ENCODE measurements around the gene PDE4B. TPM values are rescaled to one million over a fixed set of nuclear protein-coding genes. Genes with fewer than 3 reads are reported as not detected.

The PDE4B gene
- total and polyA plus RNA-seq, 2 donors from 2014 or later: 2.0 to 8.7 TPM

- no peak for TF ChIP-seq CTCF (IDR thresholded peaks at IDR 0.05; ENCODE audit: borderline replicate concordance, extremely low read depth, insufficient read depth)
- DNase-seq (peak in 4 of 5 donors; percentile 14 to 57 (median 34)), FAIRE-seq (no peak)
- intact Hi-C loops (cut with DNase I): no loop called here
- no peak overlapping the region for H3K9ac ChIP-seq (ENCODE audit: low read length in 3 of 3)
- H3K4me3 ChIP-seq (ENCODE audit: low read length in 3 of 3): peak overlapping the region in 1 of 3 donors; percentile 33
- peaks cover 5% of the 10 kb centered on the region for H3K27me3 ChIP-seq (ENCODE audit: control insufficient read depth, insufficient read depth, low read length)
- H3K36me3 ChIP-seq (ENCODE audit: control insufficient read depth in 2 of 3, insufficient read depth in 3 of 3, low read length in 3 of 3): no peaks in the 10 kb centered on the region
- H3K27ac ChIP-seq (ENCODE audit: low read depth in 2 of 2, low read length in 2 of 2): no peak overlapping the region
- H3K4me1 ChIP-seq (ENCODE audit: control insufficient read depth in 2 of 3, insufficient read depth in 2 of 3, low read depth in 1 of 3, low read length in 3 of 3): no peaks in the 10 kb centered on the region
- peaks cover 0 to 5% (median 3%) of the 10 kb centered on the region in 3 donors for H3K9me3 ChIP-seq (ENCODE audit: control insufficient read depth in 2 of 3, insufficient read depth in 1 of 3, low read length in 3 of 3)
These were observed 651 bp downstream of the PDE4B start for GRCh38 chr1:65793359-65793732.

GRCh38 chr1:65795311-65795710, 2.6 kb downstream of the PDE4B start:
- intact Hi-C loops (cut with DNase I): no loop called here
- H3K27me3 ChIP-seq (ENCODE audit: control insufficient read depth, insufficient read depth, low read length): peaks cover 5% of the 10 kb centered on the region
- no peak overlapping the region for H3K4me3 ChIP-seq (ENCODE audit: low read length in 3 of 3)

GRCh38 chr1:65799601-65800000, 6.9 kb downstream of the PDE4B start:
- no peaks in the 10 kb centered on the region for H3K36me3 ChIP-seq (ENCODE audit: control insufficient read depth in 2 of 3, insufficient read depth in 3 of 3, low read length in 3 of 3)
- H3K9ac ChIP-seq (ENCODE audit: low read length in 3 of 3): no peak overlapping the region
- intact Hi-C loops (cut with DNase I): no loop called here
- no peaks in the 10 kb centered on the region for H3K27me3 ChIP-seq (ENCODE audit: control insufficient read depth, insufficient read depth, low read length)
- H3K4me3 ChIP-seq (ENCODE audit: low read length in 3 of 3): no peak overlapping the region
- no peaks in the 10 kb centered on the region for H3K4me1 ChIP-seq (ENCODE audit: control insufficient read depth in 2 of 3, insufficient read depth in 2 of 3, low read depth in 1 of 3, low read length in 3 of 3)
- FAIRE-seq (no peak), DNase-seq (no peak)
- H3K27ac ChIP-seq (ENCODE audit: low read depth in 2 of 2, low read length in 2 of 2): no peak overlapping the region
- TF ChIP-seq CTCF (IDR thresholded peaks at IDR 0.05; ENCODE audit: borderline replicate concordance, extremely low read depth, insufficient read depth): no peak
- H3K9me3 ChIP-seq (ENCODE audit: control insufficient read depth in 2 of 3, insufficient read depth in 1 of 3, low read length in 3 of 3): no peaks in the 10 kb centered on the region

More at GRCh38 chr1:65795311-65795710, 2.6 kb downstream of the PDE4B start:
- Histone ChIP-seq H3K4me1 (ENCODE audit: control insufficient read depth in 2 of 3, insufficient read depth in 2 of 3, low read depth in 1 of 3, low read length in 3 of 3) (no peaks in the 10 kb centered on the region), H3K9ac (ENCODE audit: low read length in 3 of 3) (no peak overlapping the region), H3K27ac (ENCODE audit: low read depth in 2 of 2, low read length in 2 of 2) (no peak overlapping the region), H3K36me3 (ENCODE audit: control insufficient read depth in 2 of 3, insufficient read depth in 3 of 3, low read length in 3 of 3) (no peaks in the 10 kb centered on the region), H3K9me3 (ENCODE audit: control insufficient read depth in 2 of 3, insufficient read depth in 1 of 3, low read length in 3 of 3) (no peaks in the 10 kb centered on the region)
- FAIRE-seq (no peak), DNase-seq (no peak)
- TF ChIP-seq CTCF (IDR thresholded peaks at IDR 0.05; ENCODE audit: borderline replicate concordance, extremely low read depth, insufficient read depth): no peak

- Histone ChIP-seq H3K27me3 (ENCODE audit: control insufficient read depth, insufficient read depth, low read length) (no peaks in the 10 kb centered on the region), H3K4me1 (ENCODE audit: control insufficient read depth in 2 of 3, insufficient read depth in 2 of 3, low read depth in 1 of 3, low read length in 3 of 3) (no peaks in the 10 kb centered on the region), H3K4me3 (ENCODE audit: low read length in 3 of 3) (no peak overlapping the region), H3K36me3 (ENCODE audit: control insufficient read depth in 2 of 3, insufficient read depth in 3 of 3, low read length in 3 of 3) (no peaks in the 10 kb centered on the region), H3K9me3 (ENCODE audit: control insufficient read depth in 2 of 3, insufficient read depth in 1 of 3, low read length in 3 of 3) (no peaks in the 10 kb centered on the region), H3K27ac (ENCODE audit: low read depth in 2 of 2, low read length in 2 of 2) (no peak overlapping the region), H3K9ac (ENCODE audit: low read length in 3 of 3) (no peak overlapping the region)
- no peak for TF ChIP-seq CTCF (IDR thresholded peaks at IDR 0.05; ENCODE audit: borderline replicate concordance, extremely low read depth, insufficient read depth)
- intact Hi-C loops (cut with DNase I): no loop called here
- DNase-seq (no peak), FAIRE-seq (no peak)
These were observed 11.9 kb downstream of the PDE4B start for GRCh38 chr1:65804584-65804983.

Data from kidney (tissue), 14 donors.